GM23338 (cell line): Measurements from ENCODE around the gene YTHDF1. TPM values are rescaled to one million over a fixed set of nuclear protein-coding genes. Genes with fewer than 3 reads are reported as not detected.

Experiments used
- ATAC-seq: fragments of 200-7000 bp; cut with Tn5 transposase; 3 replicates; pipeline ENCODE4 v1.9.1; 2020
- DNase-seq: peaks from one replicate; pipeline ENCODE4 v3.0.0-alpha.2; 2015; ENCODE audit warnings: low spot score
- H2AFZ ChIP-seq: fragments of 200-600 bp; sonication (generic); 2 replicates; pipeline ENCODE4 v1.8.0; 2016; ENCODE audit warnings: antibody characterized with exemption, mild to moderate bottlenecking, moderate library complexity
- H3F3A ChIP-seq: fragments of 200-600 bp; sonication (generic); replicated peaks from 2 replicates; pipeline ENCODE4 v1.8.0; 2017; ENCODE audit warnings: antibody characterized with exemption, mixed run types, low read depth
- H3K27ac ChIP-seq: fragments of 200-600 bp; sonication (generic); 2 replicates; pipeline ENCODE4 v1.6.1; 2016; ENCODE audit warnings: low read depth
- H3K27me3 ChIP-seq: fragments of 200-600 bp; sonication (generic); 2 replicates; pipeline ENCODE4 v1.8.0; 2016; ENCODE audit warnings: mild to moderate bottlenecking, mixed run types, moderate library complexity; ENCODE audit not compliant: insufficient read depth
- H3K36me3 ChIP-seq: fragments of 200-600 bp; sonication (generic); 2 replicates; pipeline ENCODE4 v1.8.0; 2016; ENCODE audit warnings: mild to moderate bottlenecking; ENCODE audit not compliant: insufficient read depth
- H3K4me1 ChIP-seq: fragments of 200-600 bp; sonication (generic); 2 replicates; pipeline ENCODE4 v1.8.0; 2016; ENCODE audit warnings: mild to moderate bottlenecking, moderate library complexity; ENCODE audit not compliant: insufficient read depth
- H3K4me2 ChIP-seq: fragments of 200-600 bp; sonication (generic); 2 replicates; pipeline ENCODE4 v1.7.1; 2017; ENCODE audit warnings: mixed run types
- H3K4me3 ChIP-seq: fragments of 200-600 bp; sonication (generic); 2 replicates; pipeline ENCODE4 v1.6.1; 2016; ENCODE audit warnings: mixed run types
- H3K79me2 ChIP-seq: fragments of 200-600 bp; sonication (generic); replicated peaks from 2 replicates; pipeline ENCODE4 v1.8.0; 2017; ENCODE audit warnings: mild to moderate bottlenecking; ENCODE audit not compliant: insufficient read depth
- H3K9me2 ChIP-seq: fragments of 200-600 bp; sonication (generic); 2 replicates; pipeline ENCODE4 v1.8.0; 2017; ENCODE audit not compliant: insufficient read depth
- H4K20me1 ChIP-seq: fragments of 200-600 bp; sonication (generic); replicated peaks from 2 replicates; pipeline ENCODE4 v1.8.0; 2017; ENCODE audit warnings: mild to moderate bottlenecking; ENCODE audit not compliant: insufficient read depth
- H3K27ac Mint-ChIP-seq: 2 replicates; pipeline ENCODE4 v1.8.0; 2020; ENCODE audit warnings: inconsistent platforms, mild to moderate bottlenecking, moderate library complexity, mixed read lengths
- H3K27me3 Mint-ChIP-seq: 3 replicates; pipeline ENCODE4 v1.8.0; 2022; ENCODE audit warnings: low read depth, mild to moderate bottlenecking, moderate library complexity, mixed read lengths, inconsistent platforms; ENCODE audit not compliant: insufficient read depth, poor library complexity
- H3K36me3 Mint-ChIP-seq: 3 replicates; pipeline ENCODE4 v1.8.0; 2021; ENCODE audit warnings: low read depth, mild to moderate bottlenecking, inconsistent platforms, moderate library complexity, mixed read lengths
- H3K4me1 Mint-ChIP-seq: 3 replicates; pipeline ENCODE4 v1.8.0; 2020; ENCODE audit warnings: mild to moderate bottlenecking, inconsistent platforms, mixed read lengths
- H3K4me3 Mint-ChIP-seq: 3 replicates; pipeline ENCODE4 v1.8.0; 2021; ENCODE audit warnings: moderate library complexity, mild to moderate bottlenecking, inconsistent platforms, mixed read lengths
- H3K9me3 Mint-ChIP-seq: 3 replicates; pipeline ENCODE4 v1.8.0; 2020; ENCODE audit warnings: moderate library complexity, mild to moderate bottlenecking, inconsistent platforms, mixed read lengths
- CREB1 ChIP-seq: fragments of 250-450 bp; sonication (Bioruptor Pico); IDR thresholded peaks from 2 replicates; pipeline ENCODE4 v1.5.0; 2020; ENCODE audit warnings: low read depth, mild to moderate bottlenecking, moderate library complexity
- ETS1 ChIP-seq: IDR thresholded peaks from 2 replicates; pipeline ENCODE4 v1.6.1; 2016; ENCODE audit warnings: antibody characterized with exemption
- EZH2 ChIP-seq: fragments of 200-600 bp; sonication (generic); IDR thresholded peaks from one replicate; pipeline ENCODE4 v1.8.0; 2017; ENCODE audit warnings: antibody characterized with exemption, mild to moderate bottlenecking, low read depth; ENCODE audit not compliant: unreplicated experiment
- EZH2phosphoT487 ChIP-seq: fragments of 200-600 bp; sonication (generic); IDR thresholded peaks from one replicate; pipeline ENCODE4 v1.8.1; 2018; ENCODE audit warnings: antibody characterized with exemption; ENCODE audit not compliant: unreplicated experiment
- JUNB ChIP-seq: IDR thresholded peaks from one replicate; pipeline ENCODE4 v1.6.1; 2016; ENCODE audit warnings: antibody characterized with exemption; ENCODE audit not compliant: unreplicated experiment
- NANOG ChIP-seq: IDR thresholded peaks from 2 replicates; pipeline ENCODE4 v1.6.1; 2016; ENCODE audit warnings: antibody characterized with exemption, borderline replicate concordance
- POLR2AphosphoS5 ChIP-seq: IDR thresholded peaks from 2 replicates; pipeline ENCODE4 v1.6.1; 2016; ENCODE audit warnings: antibody characterized with exemption, low read depth
- STAT1 ChIP-seq: IDR thresholded peaks from one replicate; pipeline ENCODE4 v1.6.1; 2016; ENCODE audit warnings: antibody characterized with exemption; ENCODE audit not compliant: unreplicated experiment
- ZNF114 ChIP-seq: fragments of 250-450 bp; sonication (Bioruptor Pico); IDR thresholded peaks from 2 replicates; pipeline ENCODE4 v1.5.0; 2020; ENCODE audit warnings: mild to moderate bottlenecking, moderate library complexity
- ZNF331 ChIP-seq: fragments of 250-450 bp; sonication (Bioruptor Pico); IDR thresholded peaks from 2 replicates; pipeline ENCODE4 v1.5.0; 2020; ENCODE audit warnings: low read depth, mild to moderate bottlenecking, moderate library complexity
- ZNF462 ChIP-seq: fragments of 250-450 bp; sonication (Bioruptor Pico); IDR thresholded peaks from 2 replicates; pipeline ENCODE4 v1.5.0; 2020; ENCODE audit warnings: mild to moderate bottlenecking, moderate library complexity
- polyA plus RNA-seq: library from polyadenylated mRNA; unstranded; fragments of >200 nt; fragmentation: Nextera tagmentation; extraction: Ambion mirVana; gene quantifications from 2 replicates; pipeline ENCODE4 v1.2.1, GENCODE V29; 2016
- total RNA-seq: library from RNA; depleted of rRNA; stranded (reverse); fragments of >200 nt; shearing (Covaris generic); gene quantifications from 2 replicates; pipeline ENCODE4 v1.2.3, GENCODE V29; 2014
- TF ChIP-seq, protein P1 (sequence below): IDR thresholded peaks from one replicate; pipeline ENCODE4 v1.6.1; 2018; ENCODE audit warnings: antibody characterized with exemption; ENCODE audit not compliant: unreplicated experiment
- TF ChIP-seq, protein P2 (sequence below), 2 experiments: fragments of 200-600 bp in 1 of 2; sonication (generic) in 1 of 2; conservative IDR thresholded peaks; 2 replicates each; pipeline versions ENCODE4 v1.5.1 to v1.6.1; 2016 to 2017; ENCODE audit warnings: antibody characterized with exemption in 2 of 2, low read depth in 2 of 2, mild to moderate bottlenecking in 2 of 2, moderate library complexity in 1 of 2

Gene YTHDF1
- total and polyA plus RNA-seq, 2 experiments from 2014 or later: 30.9 to 64.3 TPM

GRCh38 chr20:63236116-63236837 lies 20.3 kb upstream of the YTHDF1 start:
- no peak overlapping the region for H3K4me3 Mint-ChIP-seq
- H3F3A ChIP-seq: no peaks in the 10 kb centered on the region
- H3K79me2 ChIP-seq: no peaks in the 10 kb centered on the region
- peaks cover 16% of the 10 kb centered on the region for H3K4me1 Mint-ChIP-seq
- no peak for ATAC-seq
- no peaks in the 10 kb centered on the region for H3K36me3 Mint-ChIP-seq
- H3K4me1 ChIP-seq: peaks cover 7% of the 10 kb centered on the region; the same call in 1 of the 2 replicates
- no peaks in the 10 kb centered on the region for H4K20me1 ChIP-seq
- H3K36me3 ChIP-seq: no peaks in the 10 kb centered on the region
- no peak for DNase-seq
- peaks cover 17% of the 10 kb centered on the region for H3K27me3 Mint-ChIP-seq
- no peak overlapping the region for H2AFZ ChIP-seq
- H3K27me3 ChIP-seq: 0 out of 2 replicates have a peak, but pooled peaks cover 3% of the 10 kb centered on the region
- no peak overlapping the region for H3K4me2 ChIP-seq
- no peak overlapping the region for H3K27ac ChIP-seq
- H3K27ac Mint-ChIP-seq: no peak overlapping the region
- TF ChIP-seq JUNB (no peak), STAT1 (no peak), CREB1 (no peak), ZNF331 (CRISPR knock-in tag) (no peak), EZH2 (no peak), NANOG (no peak), POLR2AphosphoS5 (no peak), EZH2phosphoT487 (no peak), ZNF114 (CRISPR knock-in tag) (no peak), ZNF462 (CRISPR knock-in tag) (no peak), ETS1 (no peak)
- TF ChIP-seq, protein P1, sequence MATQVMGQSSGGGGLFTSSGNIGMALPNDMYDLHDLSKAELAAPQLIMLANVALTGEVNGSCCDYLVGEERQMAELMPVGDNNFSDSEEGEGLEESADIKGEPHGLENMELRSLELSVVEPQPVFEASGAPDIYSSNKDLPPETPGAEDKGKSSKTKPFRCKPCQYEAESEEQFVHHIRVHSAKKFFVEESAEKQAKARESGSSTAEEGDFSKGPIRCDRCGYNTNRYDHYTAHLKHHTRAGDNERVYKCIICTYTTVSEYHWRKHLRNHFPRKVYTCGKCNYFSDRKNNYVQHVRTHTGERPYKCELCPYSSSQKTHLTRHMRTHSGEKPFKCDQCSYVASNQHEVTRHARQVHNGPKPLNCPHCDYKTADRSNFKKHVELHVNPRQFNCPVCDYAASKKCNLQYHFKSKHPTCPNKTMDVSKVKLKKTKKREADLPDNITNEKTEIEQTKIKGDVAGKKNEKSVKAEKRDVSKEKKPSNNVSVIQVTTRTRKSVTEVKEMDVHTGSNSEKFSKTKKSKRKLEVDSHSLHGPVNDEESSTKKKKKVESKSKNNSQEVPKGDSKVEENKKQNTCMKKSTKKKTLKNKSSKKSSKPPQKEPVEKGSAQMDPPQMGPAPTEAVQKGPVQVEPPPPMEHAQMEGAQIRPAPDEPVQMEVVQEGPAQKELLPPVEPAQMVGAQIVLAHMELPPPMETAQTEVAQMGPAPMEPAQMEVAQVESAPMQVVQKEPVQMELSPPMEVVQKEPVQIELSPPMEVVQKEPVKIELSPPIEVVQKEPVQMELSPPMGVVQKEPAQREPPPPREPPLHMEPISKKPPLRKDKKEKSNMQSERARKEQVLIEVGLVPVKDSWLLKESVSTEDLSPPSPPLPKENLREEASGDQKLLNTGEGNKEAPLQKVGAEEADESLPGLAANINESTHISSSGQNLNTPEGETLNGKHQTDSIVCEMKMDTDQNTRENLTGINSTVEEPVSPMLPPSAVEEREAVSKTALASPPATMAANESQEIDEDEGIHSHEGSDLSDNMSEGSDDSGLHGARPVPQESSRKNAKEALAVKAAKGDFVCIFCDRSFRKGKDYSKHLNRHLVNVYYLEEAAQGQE: no peak
- TF ChIP-seq, protein P2, sequence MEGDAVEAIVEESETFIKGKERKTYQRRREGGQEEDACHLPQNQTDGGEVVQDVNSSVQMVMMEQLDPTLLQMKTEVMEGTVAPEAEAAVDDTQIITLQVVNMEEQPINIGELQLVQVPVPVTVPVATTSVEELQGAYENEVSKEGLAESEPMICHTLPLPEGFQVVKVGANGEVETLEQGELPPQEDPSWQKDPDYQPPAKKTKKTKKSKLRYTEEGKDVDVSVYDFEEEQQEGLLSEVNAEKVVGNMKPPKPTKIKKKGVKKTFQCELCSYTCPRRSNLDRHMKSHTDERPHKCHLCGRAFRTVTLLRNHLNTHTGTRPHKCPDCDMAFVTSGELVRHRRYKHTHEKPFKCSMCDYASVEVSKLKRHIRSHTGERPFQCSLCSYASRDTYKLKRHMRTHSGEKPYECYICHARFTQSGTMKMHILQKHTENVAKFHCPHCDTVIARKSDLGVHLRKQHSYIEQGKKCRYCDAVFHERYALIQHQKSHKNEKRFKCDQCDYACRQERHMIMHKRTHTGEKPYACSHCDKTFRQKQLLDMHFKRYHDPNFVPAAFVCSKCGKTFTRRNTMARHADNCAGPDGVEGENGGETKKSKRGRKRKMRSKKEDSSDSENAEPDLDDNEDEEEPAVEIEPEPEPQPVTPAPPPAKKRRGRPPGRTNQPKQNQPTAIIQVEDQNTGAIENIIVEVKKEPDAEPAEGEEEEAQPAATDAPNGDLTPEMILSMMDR (conservative IDR thresholded peaks at IDR 0.05; ENCODE audit: low read depth in 2 of 2): no peak
- no peaks in the 10 kb centered on the region for H3K9me3 Mint-ChIP-seq
- H3K4me3 ChIP-seq: no peak overlapping the region
- no peaks in the 10 kb centered on the region for H3K9me2 ChIP-seq
